Neural cell (in vitro differentiated cells): Measurements from ENCODE around the gene TAOK3.

Experiments
- CTCF ChIP-seq: fragments of 450-650 bp; IDR thresholded peaks from 2 replicates; pipeline ENCODE4 v1.5.1; 2014; ENCODE audit warnings: antibody characterized with exemption, mild to moderate bottlenecking, moderate library complexity; ENCODE audit not compliant: poor library complexity, severe bottlenecking
- EP300 ChIP-seq: fragments of 450-650 bp; conservative IDR thresholded peaks from 2 replicates; pipeline ENCODE4 v1.6.1; 2014; ENCODE audit warnings: antibody characterized with exemption, mild to moderate bottlenecking, moderate library complexity; ENCODE audit not compliant: poor library complexity, severe bottlenecking
- EZH2 ChIP-seq: fragments of 200-600, 300-800 bp; shearing (Covaris generic), sonication (generic); IDR thresholded peaks from 2 replicates; pipeline ENCODE4 v1.6.1; 2014; ENCODE audit warnings: antibody characterized with exemption, low read length, borderline replicate concordance, mild to moderate bottlenecking; ENCODE audit not compliant: insufficient read depth, poor library complexity, severe bottlenecking
- MXI1 ChIP-seq: fragments of 450-650 bp; conservative IDR thresholded peaks from 2 replicates; pipeline ENCODE4 v1.6.1; 2014; ENCODE audit warnings: antibody characterized with exemption, mild to moderate bottlenecking; ENCODE audit not compliant: poor library complexity, severe bottlenecking
- POLR2AphosphoS5 ChIP-seq: IDR thresholded peaks from 2 replicates; pipeline ENCODE4 v1.6.1; 2012
- RAD21 ChIP-seq: fragments of 450-650 bp; conservative IDR thresholded peaks from 2 replicates; pipeline ENCODE4 v1.6.1; 2014; ENCODE audit warnings: antibody characterized with exemption, mild to moderate bottlenecking, moderate library complexity
- REST ChIP-seq: IDR thresholded peaks from 2 replicates; pipeline ENCODE4 v1.6.1; 2012; ENCODE audit warnings: borderline replicate concordance
- SMC3 ChIP-seq: fragments of 450-650 bp; conservative IDR thresholded peaks from 2 replicates; pipeline ENCODE4 v1.6.1; 2014; ENCODE audit warnings: antibody characterized with exemption, mild to moderate bottlenecking, moderate library complexity; ENCODE audit not compliant: poor library complexity

- TF ChIP-seq EP300 (no peak), REST (no peak), EZH2 (no peak), CTCF (no peak), MXI1 (no peak), SMC3 (no peak), POLR2AphosphoS5 (no peak), RAD21 (no peak)
Observed at GRCh38 chr12:118290130-118290529, 82.6 kb downstream of the TAOK3 start.
